WTC11 (cell line): Measurements from ENCODE around the gene F2.

ENCODE experiments used
- CBFB ChIP-seq: sonication (generic); formaldehyde crosslinking; IDR thresholded peaks from 2 replicates; pipeline ENCODE4 v1.8.1; 2022; ENCODE audit warnings: mild to moderate bottlenecking, low read depth, missing genetic modification reagents
- CREB1 ChIP-seq: sonication (generic); formaldehyde crosslinking; IDR thresholded peaks from 2 replicates; pipeline ENCODE4 v1.8.0; 2023; ENCODE audit warnings: mild to moderate bottlenecking, missing genetic modification reagents
- CREM ChIP-seq: sonication (generic); formaldehyde crosslinking; IDR thresholded peaks from 2 replicates; pipeline ENCODE4 v1.8.1; 2022; ENCODE audit warnings: mild to moderate bottlenecking, missing genetic modification reagents, moderate library complexity
- ZNF416 ChIP-seq: fragments of 250-450 bp; sonication (Bioruptor Pico); IDR thresholded peaks from 2 replicates; pipeline ENCODE4 v1.9.0; 2021; ENCODE audit warnings: mild to moderate bottlenecking, inconsistent platforms
- TF ChIP-seq, protein P1 (sequence below): fragments of 200-600 bp; IDR thresholded peaks from 2 replicates; pipeline ENCODE4 v1.8.0; 2022; ENCODE audit warnings: antibody characterized with exemption
- TF ChIP-seq, protein P2 (sequence below): sonication (generic); formaldehyde crosslinking; IDR thresholded peaks from 2 replicates; pipeline ENCODE4 v1.8.0; 2022; ENCODE audit warnings: mild to moderate bottlenecking, missing genetic modification reagents
- TF ChIP-seq, protein P3 (sequence below): sonication (generic); formaldehyde crosslinking; IDR thresholded peaks from 2 replicates; pipeline ENCODE4 v1.8.0; 2022; ENCODE audit warnings: mild to moderate bottlenecking, missing genetic modification reagents
- TF ChIP-seq, protein P4 (sequence below): sonication (generic); formaldehyde crosslinking; IDR thresholded peaks from 2 replicates; pipeline ENCODE4 v1.8.1; 2022; ENCODE audit warnings: low read depth, missing genetic modification reagents, borderline replicate concordance

DNA sequence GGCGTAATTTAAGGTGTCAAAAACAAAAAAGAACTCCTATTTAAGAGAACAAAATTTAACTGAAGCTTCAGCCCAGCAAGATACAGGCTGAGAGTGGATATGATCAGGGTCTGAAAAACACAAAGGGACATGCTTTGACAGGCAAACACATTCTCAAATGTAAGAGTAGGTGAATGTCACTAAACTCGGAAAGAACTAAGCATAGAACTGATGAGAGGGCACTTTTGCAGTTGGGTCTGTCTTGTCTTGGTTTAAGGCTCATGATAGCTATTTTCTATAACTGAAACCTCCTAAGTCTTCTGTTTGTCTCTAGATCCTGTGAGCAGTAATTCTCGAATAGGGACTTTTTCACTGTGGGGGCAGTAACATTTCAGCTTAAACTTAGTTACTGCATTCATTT lies 27.0 kb downstream of the F2 start:
- TF ChIP-seq CBFB (CRISPR knock-in tag) (no peak), ZNF416 (CRISPR knock-in tag) (no peak), CREM (no peak), CREB1 (no peak)
- TF ChIP-seq, protein P1, sequence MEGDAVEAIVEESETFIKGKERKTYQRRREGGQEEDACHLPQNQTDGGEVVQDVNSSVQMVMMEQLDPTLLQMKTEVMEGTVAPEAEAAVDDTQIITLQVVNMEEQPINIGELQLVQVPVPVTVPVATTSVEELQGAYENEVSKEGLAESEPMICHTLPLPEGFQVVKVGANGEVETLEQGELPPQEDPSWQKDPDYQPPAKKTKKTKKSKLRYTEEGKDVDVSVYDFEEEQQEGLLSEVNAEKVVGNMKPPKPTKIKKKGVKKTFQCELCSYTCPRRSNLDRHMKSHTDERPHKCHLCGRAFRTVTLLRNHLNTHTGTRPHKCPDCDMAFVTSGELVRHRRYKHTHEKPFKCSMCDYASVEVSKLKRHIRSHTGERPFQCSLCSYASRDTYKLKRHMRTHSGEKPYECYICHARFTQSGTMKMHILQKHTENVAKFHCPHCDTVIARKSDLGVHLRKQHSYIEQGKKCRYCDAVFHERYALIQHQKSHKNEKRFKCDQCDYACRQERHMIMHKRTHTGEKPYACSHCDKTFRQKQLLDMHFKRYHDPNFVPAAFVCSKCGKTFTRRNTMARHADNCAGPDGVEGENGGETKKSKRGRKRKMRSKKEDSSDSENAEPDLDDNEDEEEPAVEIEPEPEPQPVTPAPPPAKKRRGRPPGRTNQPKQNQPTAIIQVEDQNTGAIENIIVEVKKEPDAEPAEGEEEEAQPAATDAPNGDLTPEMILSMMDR = no peak
- TF ChIP-seq, protein P2, sequence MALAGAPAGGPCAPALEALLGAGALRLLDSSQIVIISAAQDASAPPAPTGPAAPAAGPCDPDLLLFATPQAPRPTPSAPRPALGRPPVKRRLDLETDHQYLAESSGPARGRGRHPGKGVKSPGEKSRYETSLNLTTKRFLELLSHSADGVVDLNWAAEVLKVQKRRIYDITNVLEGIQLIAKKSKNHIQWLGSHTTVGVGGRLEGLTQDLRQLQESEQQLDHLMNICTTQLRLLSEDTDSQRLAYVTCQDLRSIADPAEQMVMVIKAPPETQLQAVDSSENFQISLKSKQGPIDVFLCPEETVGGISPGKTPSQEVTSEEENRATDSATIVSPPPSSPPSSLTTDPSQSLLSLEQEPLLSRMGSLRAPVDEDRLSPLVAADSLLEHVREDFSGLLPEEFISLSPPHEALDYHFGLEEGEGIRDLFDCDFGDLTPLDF (CRISPR knock-in tag) = no peak
- TF ChIP-seq, protein P3, sequence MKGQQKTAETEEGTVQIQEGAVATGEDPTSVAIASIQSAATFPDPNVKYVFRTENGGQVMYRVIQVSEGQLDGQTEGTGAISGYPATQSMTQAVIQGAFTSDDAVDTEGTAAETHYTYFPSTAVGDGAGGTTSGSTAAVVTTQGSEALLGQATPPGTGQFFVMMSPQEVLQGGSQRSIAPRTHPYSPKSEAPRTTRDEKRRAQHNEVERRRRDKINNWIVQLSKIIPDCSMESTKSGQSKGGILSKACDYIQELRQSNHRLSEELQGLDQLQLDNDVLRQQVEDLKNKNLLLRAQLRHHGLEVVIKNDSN (CRISPR knock-in tag) = no peak
- TF ChIP-seq, protein P4, sequence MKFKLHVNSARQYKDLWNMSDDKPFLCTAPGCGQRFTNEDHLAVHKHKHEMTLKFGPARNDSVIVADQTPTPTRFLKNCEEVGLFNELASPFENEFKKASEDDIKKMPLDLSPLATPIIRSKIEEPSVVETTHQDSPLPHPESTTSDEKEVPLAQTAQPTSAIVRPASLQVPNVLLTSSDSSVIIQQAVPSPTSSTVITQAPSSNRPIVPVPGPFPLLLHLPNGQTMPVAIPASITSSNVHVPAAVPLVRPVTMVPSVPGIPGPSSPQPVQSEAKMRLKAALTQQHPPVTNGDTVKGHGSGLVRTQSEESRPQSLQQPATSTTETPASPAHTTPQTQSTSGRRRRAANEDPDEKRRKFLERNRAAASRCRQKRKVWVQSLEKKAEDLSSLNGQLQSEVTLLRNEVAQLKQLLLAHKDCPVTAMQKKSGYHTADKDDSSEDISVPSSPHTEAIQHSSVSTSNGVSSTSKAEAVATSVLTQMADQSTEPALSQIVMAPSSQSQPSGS = no peak
